PC-3 (cell line): ENCODE measurements around the gene POLD4. TPM values are rescaled to one million over a fixed set of nuclear protein-coding genes. Genes with fewer than 3 reads are reported as not detected.

Experiments
- ATAC-seq: fragments of 200-7000 bp; cut with Tn5 transposase; 2 replicates; pipeline ENCODE4 v1.9.1; 2020; ENCODE audit warnings: mild to moderate bottlenecking, moderate library complexity
- BruUV-seq: library from RNA; stranded (reverse); fragments of 400-500 nt; replicated peaks from 2 replicates; lab custom pipeline; 2021; lab: Mats Ljungman, UMichigan
- CTCF ChIA-PET: fragments of 300-600 bp; sonication (Branson Sonifier 250); formaldehyde crosslinking; loops from one replicate; lab custom pipeline; 2022; ENCODE audit warnings: antibody characterized with exemption; lab: Charles Lee
- POLR2A ChIA-PET: fragments of 300-600 bp; sonication (Branson Sonifier 250); formaldehyde crosslinking; loops from one replicate; lab custom pipeline; 2022; ENCODE audit warnings: antibody characterized with exemption; ENCODE audit not compliant: unreplicated experiment; lab: Charles Lee
- DNase-seq: peaks from one replicate; pipeline ENCODE4 v3.0.0-alpha.2; 2015
- H2AFZ ChIP-seq: fragments of 300-600 bp; sonication (generic); 2 replicates; pipeline ENCODE4 v1.6.0; 2016; ENCODE audit warnings: antibody characterized with exemption, low read length
- H3F3A ChIP-seq: fragments of 300-600 bp; sonication (generic); one replicate; pipeline ENCODE4 v1.6.0; 2017; ENCODE audit warnings: antibody characterized with exemption, low read length, control low read depth, mild to moderate bottlenecking; ENCODE audit not compliant: unreplicated experiment
- H3K27ac ChIP-seq: fragments of 300-600 bp; sonication (generic); 2 replicates; pipeline ENCODE4 v1.5.1; 2016; ENCODE audit warnings: mild to moderate bottlenecking, low read length
- H3K27me3 ChIP-seq: fragments of 300-600 bp; sonication (generic); 2 replicates; pipeline ENCODE4 v1.6.1; 2016; ENCODE audit warnings: low read length, mixed read lengths
- H3K36me3 ChIP-seq: fragments of 300-600 bp; sonication (generic); 2 replicates; pipeline ENCODE4 v1.6.1; 2016; ENCODE audit warnings: low read depth, mixed run types, low read length, mixed read lengths
- H3K4me1 ChIP-seq: fragments of 300-600 bp; sonication (generic); 2 replicates; pipeline ENCODE4 v1.5.1; 2016; ENCODE audit warnings: low read length; ENCODE audit not compliant: insufficient read depth
- H3K4me2 ChIP-seq: fragments of 300-600 bp; sonication (generic); 2 replicates; pipeline ENCODE4 v1.6.0; 2016; ENCODE audit warnings: low read length
- H3K4me3 ChIP-seq: fragments of 300-600 bp; sonication (generic); 2 replicates; pipeline ENCODE4 v1.5.1; 2016; ENCODE audit warnings: mild to moderate bottlenecking, low read length, mixed read lengths
- H3K79me2 ChIP-seq: fragments of 300-600 bp; sonication (generic); 2 replicates; pipeline ENCODE4 v1.6.1; 2017; ENCODE audit warnings: low read length, mixed read lengths
- H3K9ac ChIP-seq: fragments of 300-600 bp; sonication (generic); 2 replicates; pipeline ENCODE4 v1.6.0; 2016; ENCODE audit warnings: mild to moderate bottlenecking, low read length
- H3K9me2 ChIP-seq: fragments of 300-600 bp; sonication (generic); replicated peaks from 2 replicates; pipeline ENCODE4 v1.6.1; 2016; ENCODE audit warnings: mixed run types, low read length, mixed read lengths
- H3K9me3 ChIP-seq: fragments of 300-600 bp; sonication (generic); 2 replicates; pipeline ENCODE4 v1.6.1; 2016; ENCODE audit warnings: low read length, mixed read lengths
- H4K20me1 ChIP-seq: fragments of 300-600 bp; sonication (generic); 2 replicates; pipeline ENCODE4 v1.6.1; 2016; ENCODE audit warnings: low read length, mixed read lengths
- EZH2 ChIP-seq: fragments of 300-600 bp; sonication (generic); IDR thresholded peaks from one replicate; pipeline ENCODE4 v1.6.1; 2017; ENCODE audit warnings: antibody characterized with exemption, mild to moderate bottlenecking, low read length; ENCODE audit not compliant: unreplicated experiment
- EZH2phosphoT487 ChIP-seq: fragments of 300-600 bp; sonication (generic); IDR thresholded peaks from 2 replicates; pipeline ENCODE4 v1.6.1; 2018; ENCODE audit warnings: mild to moderate bottlenecking, antibody characterized with exemption, low read length, borderline replicate concordance
- intact Hi-C: fragments of 100-400 bp; cut with micrococcal nuclease; formaldehyde crosslinking; loops from 2 replicates; pipeline ENCODE4 v1.9.0; 2023
- total RNA-seq: library from RNA; depleted of rRNA; stranded (reverse); fragments of >200 nt; gene quantifications from 2 replicates; pipeline ENCODE4 v1.2.3, GENCODE V29; 2014
- TF ChIP-seq, protein P1 (sequence below): fragments of 300-600 bp; sonication (generic); conservative IDR thresholded peaks from 2 replicates; pipeline ENCODE4 v1.5.1; 2017; ENCODE audit warnings: antibody characterized with exemption, low read depth, mild to moderate bottlenecking, low read length

The POLD4 gene
- total RNA-seq, 1 experiment from 2014 or later: 81.5 TPM

DNA sequence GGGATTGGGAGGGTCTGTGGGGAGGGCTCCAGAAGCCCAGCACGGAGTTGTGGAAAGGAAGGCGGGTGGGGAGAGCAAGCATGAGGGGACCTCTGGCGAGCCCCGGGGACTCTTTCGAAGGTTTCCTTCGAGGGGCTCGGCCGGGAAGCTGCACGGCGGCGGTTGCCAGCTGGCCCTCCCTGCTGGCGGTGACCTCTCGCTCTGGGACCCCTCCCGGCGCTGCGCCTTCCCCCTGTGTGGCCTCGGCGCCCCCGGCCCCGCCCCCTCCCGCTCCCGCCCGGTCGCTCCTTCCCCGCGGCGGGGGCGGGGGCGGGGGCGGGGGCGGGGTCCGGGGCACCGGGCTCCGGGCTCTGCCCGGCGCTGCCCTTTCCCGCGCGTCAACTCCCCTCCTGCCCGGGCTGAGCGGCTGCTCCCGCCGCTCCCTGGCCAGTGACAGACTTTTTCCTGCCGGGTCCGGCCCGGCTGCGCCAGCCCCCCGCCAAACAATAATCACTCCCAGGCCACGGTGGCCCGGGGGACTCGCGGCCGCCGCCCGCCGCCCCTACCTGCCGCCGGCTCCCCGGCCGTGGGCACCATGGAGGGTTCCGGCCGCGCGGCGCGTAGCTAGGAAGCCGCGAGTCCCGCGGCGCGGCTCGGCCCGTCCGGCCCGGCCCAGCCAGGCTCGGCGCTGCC is 19.1 kb upstream of the POLD4 start:
- Histone ChIP-seq H3K79me2 (peaks cover 60% of the 10 kb centered on the region), H3K9me2 (no peaks in the 10 kb centered on the region), H3K4me1 (peaks cover 51% of the 10 kb centered on the region), H3K27ac (peak overlapping the region; percentile 100), H3K27me3 (no peaks in the 10 kb centered on the region), H3F3A (peaks cover 13% of the 10 kb centered on the region), H3K4me2 (peak overlapping the region; percentile 96), H3K4me3 (peak overlapping the region; percentile 90), H2AFZ (no peak overlapping the region), H4K20me1 (peaks cover 46% of the 10 kb centered on the region), H3K9ac (peak overlapping the region; percentile 100), H3K36me3 (peaks cover 22% of the 10 kb centered on the region; the same call in 1 of the 2 replicates), H3K9me3 (no peaks in the 10 kb centered on the region)
- intact Hi-C loops: loop anchor here (5.0 kb wide), 1 partner anchor 110 kb away; no protein-coding TSS in a partner anchor
- POLR2A ChIA-PET: no interaction called here
- no peak for TF ChIP-seq EZH2phosphoT487
- TF ChIP-seq, protein P1, sequence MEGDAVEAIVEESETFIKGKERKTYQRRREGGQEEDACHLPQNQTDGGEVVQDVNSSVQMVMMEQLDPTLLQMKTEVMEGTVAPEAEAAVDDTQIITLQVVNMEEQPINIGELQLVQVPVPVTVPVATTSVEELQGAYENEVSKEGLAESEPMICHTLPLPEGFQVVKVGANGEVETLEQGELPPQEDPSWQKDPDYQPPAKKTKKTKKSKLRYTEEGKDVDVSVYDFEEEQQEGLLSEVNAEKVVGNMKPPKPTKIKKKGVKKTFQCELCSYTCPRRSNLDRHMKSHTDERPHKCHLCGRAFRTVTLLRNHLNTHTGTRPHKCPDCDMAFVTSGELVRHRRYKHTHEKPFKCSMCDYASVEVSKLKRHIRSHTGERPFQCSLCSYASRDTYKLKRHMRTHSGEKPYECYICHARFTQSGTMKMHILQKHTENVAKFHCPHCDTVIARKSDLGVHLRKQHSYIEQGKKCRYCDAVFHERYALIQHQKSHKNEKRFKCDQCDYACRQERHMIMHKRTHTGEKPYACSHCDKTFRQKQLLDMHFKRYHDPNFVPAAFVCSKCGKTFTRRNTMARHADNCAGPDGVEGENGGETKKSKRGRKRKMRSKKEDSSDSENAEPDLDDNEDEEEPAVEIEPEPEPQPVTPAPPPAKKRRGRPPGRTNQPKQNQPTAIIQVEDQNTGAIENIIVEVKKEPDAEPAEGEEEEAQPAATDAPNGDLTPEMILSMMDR: no peak
- TF ChIP-seq EZH2: no peak
- no TSS peak for BruUV-seq
- ATAC-seq (peak; percentile 1; the same call in 1 of the 2 replicates), DNase-seq (no peak)
- CTCF ChIA-PET: interaction anchor here (0.5 to 2.8 kb wide), 4 partner anchors 15 to 21 kb away, joined by 5 to 11 read pairs (median 10); partner anchors contain the start of gene POLD4

DNA sequence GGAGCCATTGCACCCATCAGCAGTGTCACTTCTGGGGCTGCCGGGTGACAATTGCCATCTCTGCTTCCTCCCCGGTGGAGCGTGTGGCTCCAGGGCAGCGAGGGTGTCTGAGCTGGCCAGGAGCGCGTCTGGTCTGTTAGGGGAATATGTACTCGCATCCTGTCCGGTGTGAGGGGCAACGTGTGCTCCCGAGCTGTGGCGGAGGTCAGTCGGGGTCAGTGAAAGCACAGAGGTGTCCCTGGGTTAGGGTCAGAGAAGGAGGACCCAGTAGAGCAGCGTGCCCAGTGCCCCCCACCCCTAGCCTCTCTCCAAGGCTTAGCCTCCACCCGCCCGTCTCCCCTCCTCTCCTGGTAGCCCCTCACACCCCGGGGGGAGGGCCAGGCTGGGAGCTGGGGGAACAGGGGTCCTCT is 18.6 kb upstream of the POLD4 start:
- ChIA-PET CTCF (interaction anchor here (0.5 to 2.8 kb wide), 4 partner anchors 14 to 20 kb away, joined by 5 to 11 read pairs (median 10); partner anchors contain the start of gene POLD4), POLR2A (no interaction called here)
- no peak overlapping the region for H2AFZ ChIP-seq
- H3F3A ChIP-seq: peaks cover 13% of the 10 kb centered on the region
- no peaks in the 10 kb centered on the region for H3K27me3 ChIP-seq
- DNase-seq: no peak
- peak overlapping the region; percentile 90 for H3K4me3 ChIP-seq
- H3K9me3 ChIP-seq: no peaks in the 10 kb centered on the region
- no peak for ATAC-seq
- H3K79me2 ChIP-seq: peaks cover 66% of the 10 kb centered on the region
- peak overlapping the region; percentile 51 for H3K27ac ChIP-seq
- no peaks in the 10 kb centered on the region for H3K9me2 ChIP-seq
- peak overlapping the region; percentile 100 for H3K9ac ChIP-seq
- H3K4me2 ChIP-seq: peak overlapping the region; percentile 94
- no TSS peak for BruUV-seq
- H3K36me3 ChIP-seq: peaks cover 22% of the 10 kb centered on the region; the same call in 1 of the 2 replicates
- peaks cover 46% of the 10 kb centered on the region for H3K4me1 ChIP-seq
- intact Hi-C loops: loop anchor here (5.0 kb wide), 1 partner anchor 110 kb away; no protein-coding TSS in a partner anchor
- H4K20me1 ChIP-seq: peaks cover 50% of the 10 kb centered on the region
- TF ChIP-seq, protein P1: no peak
